HL-60 (cell line): ENCODE results near the gene DCC.

ENCODE experiments used
- POLR2AphosphoS5 ChIP-seq: IDR thresholded peaks from 2 replicates; pipeline ENCODE4 v1.6.1; 2012; ENCODE audit warnings: low read depth
- SPI1 ChIP-seq: IDR thresholded peaks from 2 replicates; pipeline ENCODE4 v1.6.1; 2012; ENCODE audit warnings: low read depth, mild to moderate bottlenecking, borderline replicate concordance
- TF ChIP-seq, protein P1 (sequence below): IDR thresholded peaks from one replicate; pipeline ENCODE4 v1.5.1; 2011; ENCODE audit warnings: low read length, control low read depth, inconsistent platforms; ENCODE audit not compliant: insufficient read depth

GRCh38 chr18:53531187-53531586 is 1191.2 kb downstream of the DCC start:
- TF ChIP-seq SPI1 (no peak), POLR2AphosphoS5 (no peak)
- TF ChIP-seq, protein P1, sequence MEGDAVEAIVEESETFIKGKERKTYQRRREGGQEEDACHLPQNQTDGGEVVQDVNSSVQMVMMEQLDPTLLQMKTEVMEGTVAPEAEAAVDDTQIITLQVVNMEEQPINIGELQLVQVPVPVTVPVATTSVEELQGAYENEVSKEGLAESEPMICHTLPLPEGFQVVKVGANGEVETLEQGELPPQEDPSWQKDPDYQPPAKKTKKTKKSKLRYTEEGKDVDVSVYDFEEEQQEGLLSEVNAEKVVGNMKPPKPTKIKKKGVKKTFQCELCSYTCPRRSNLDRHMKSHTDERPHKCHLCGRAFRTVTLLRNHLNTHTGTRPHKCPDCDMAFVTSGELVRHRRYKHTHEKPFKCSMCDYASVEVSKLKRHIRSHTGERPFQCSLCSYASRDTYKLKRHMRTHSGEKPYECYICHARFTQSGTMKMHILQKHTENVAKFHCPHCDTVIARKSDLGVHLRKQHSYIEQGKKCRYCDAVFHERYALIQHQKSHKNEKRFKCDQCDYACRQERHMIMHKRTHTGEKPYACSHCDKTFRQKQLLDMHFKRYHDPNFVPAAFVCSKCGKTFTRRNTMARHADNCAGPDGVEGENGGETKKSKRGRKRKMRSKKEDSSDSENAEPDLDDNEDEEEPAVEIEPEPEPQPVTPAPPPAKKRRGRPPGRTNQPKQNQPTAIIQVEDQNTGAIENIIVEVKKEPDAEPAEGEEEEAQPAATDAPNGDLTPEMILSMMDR = no peak
